HAP-1 (cell line): Measurements from ENCODE around the gene JAK1.

Experiments
- DNase-seq, 2 experiments: peaks; one replicate each; pipeline ENCODE4 v3.0.0-alpha.2; 2016 to 2020; ENCODE audit warnings: low spot score in 2 of 2
- H3K27me3 ChIP-seq: fragments of 250-450 bp; sonication (Bioruptor Pico); 2 replicates; pipeline ENCODE4 v1.5.1; 2020; ENCODE audit warnings: low read depth, mild to moderate bottlenecking, moderate library complexity
- H3K36me3 ChIP-seq: fragments of 250-450 bp; sonication (Bioruptor Pico); replicated peaks from 2 replicates; pipeline ENCODE4 v1.5.1; 2020; ENCODE audit warnings: mild to moderate bottlenecking
- H3K4me1 ChIP-seq: fragments of 250-450 bp; sonication (Bioruptor Pico); 2 replicates; pipeline ENCODE4 v1.5.1; 2020; ENCODE audit warnings: mild to moderate bottlenecking
- H3K4me3 ChIP-seq: fragments of 250-450 bp; sonication (Bioruptor Pico); 2 replicates; pipeline ENCODE4 v1.5.1; 2020; ENCODE audit warnings: mild to moderate bottlenecking, moderate library complexity
- H3K9me3 ChIP-seq: fragments of 250-450 bp; sonication (Bioruptor Pico); 2 replicates; pipeline ENCODE4 v1.5.1; 2020; ENCODE audit warnings: mild to moderate bottlenecking, moderate library complexity
- in situ Hi-C: fragments of 300-500 bp; cut with MboI; formaldehyde crosslinking; loops from 3 replicates; pipeline ENCODE4 v1.14.3; 2020; ENCODE audit warnings: low sequenced_read_pairs, inconsistent platforms, mixed read lengths

The JAK1 gene

GRCh38 chr1:64986903-64987871 lies 20.8 kb upstream of the JAK1 start:
- no peak for DNase-seq
- in situ Hi-C loops: no loop called here
- H3K36me3 ChIP-seq: no peaks in the 10 kb centered on the region
- no peaks in the 10 kb centered on the region for H3K4me1 ChIP-seq
- no peaks in the 10 kb centered on the region; the same call in 1 of the 2 replicates for H3K9me3 ChIP-seq
- no peak overlapping the region for H3K4me3 ChIP-seq
- no peaks in the 10 kb centered on the region for H3K27me3 ChIP-seq

- Histone ChIP-seq H3K36me3 (no peaks in the 10 kb centered on the region), H3K9me3 (no peaks in the 10 kb centered on the region; the same call in 1 of the 2 replicates), H3K4me1 (no peaks in the 10 kb centered on the region), H3K4me3 (no peak overlapping the region), H3K27me3 (no peaks in the 10 kb centered on the region)
- DNase-seq: no peak
- in situ Hi-C loops: no loop called here
These were observed 18.4 kb upstream of the JAK1 start for GRCh38 chr1:64984737-64985136.

- Histone ChIP-seq H3K27me3 (no peaks in the 10 kb centered on the region), H3K4me1 (no peaks in the 10 kb centered on the region), H3K36me3 (no peaks in the 10 kb centered on the region), H3K4me3 (no peak overlapping the region), H3K9me3 (no peaks in the 10 kb centered on the region; the same call in 1 of the 2 replicates)
- in situ Hi-C loops: no loop called here
- no peak for DNase-seq
These were observed 17.8 kb upstream of the JAK1 start for GRCh38 chr1:64984106-64984505.

- Histone ChIP-seq H3K4me3 (no peak overlapping the region), H3K36me3 (no peaks in the 10 kb centered on the region)
- no peak for DNase-seq
These were observed 16.8 kb upstream of the JAK1 start for GRCh38 chr1:64983110-64983509.

GRCh38 chr1:64981601-64982533 lies 15.5 kb upstream of the JAK1 start:
- in situ Hi-C loops: no loop called here
- DNase-seq: no peak
- H3K4me3 ChIP-seq: no peak overlapping the region
- no peaks in the 10 kb centered on the region; the same call in 1 of the 2 replicates for H3K9me3 ChIP-seq
- no peaks in the 10 kb centered on the region for H3K4me1 ChIP-seq
- no peaks in the 10 kb centered on the region for H3K27me3 ChIP-seq
- no peaks in the 10 kb centered on the region for H3K36me3 ChIP-seq

More at GRCh38 chr1:64983110-64983509, 16.8 kb upstream of the JAK1 start:
- no peaks in the 10 kb centered on the region for H3K4me1 ChIP-seq
- H3K27me3 ChIP-seq: no peaks in the 10 kb centered on the region
- in situ Hi-C loops: no loop called here
- H3K9me3 ChIP-seq: no peaks in the 10 kb centered on the region; the same call in 1 of the 2 replicates

- Histone ChIP-seq H3K9me3 (no peaks in the 10 kb centered on the region; the same call in 1 of the 2 replicates), H3K27me3 (no peaks in the 10 kb centered on the region), H3K4me3 (no peak overlapping the region), H3K4me1 (no peaks in the 10 kb centered on the region), H3K36me3 (no peaks in the 10 kb centered on the region)
- no peak for DNase-seq
- in situ Hi-C loops: no loop called here
These were observed 14.6 kb upstream of the JAK1 start for GRCh38 chr1:64980745-64981600.

GRCh38 chr1:64979358-64979757 lies 13.0 kb upstream of the JAK1 start:
- Histone ChIP-seq H3K4me1 (no peaks in the 10 kb centered on the region), H3K36me3 (no peaks in the 10 kb centered on the region), H3K9me3 (no peaks in the 10 kb centered on the region; the same call in 1 of the 2 replicates), H3K4me3 (no peak overlapping the region), H3K27me3 (no peaks in the 10 kb centered on the region)
- in situ Hi-C loops: no loop called here
- no peak for DNase-seq

GRCh38 chr1:64976361-64976760 lies 10.0 kb upstream of the JAK1 start:
- H3K4me1 ChIP-seq: no peaks in the 10 kb centered on the region
- no peaks in the 10 kb centered on the region for H3K9me3 ChIP-seq
- in situ Hi-C loops: no loop called here
- no peaks in the 10 kb centered on the region for H3K27me3 ChIP-seq
- H3K4me3 ChIP-seq: no peak overlapping the region
- no peaks in the 10 kb centered on the region for H3K36me3 ChIP-seq
- no peak for DNase-seq

GRCh38 chr1:64975740-64976139 lies 9.4 kb upstream of the JAK1 start:
- Histone ChIP-seq H3K4me1 (no peaks in the 10 kb centered on the region), H3K4me3 (no peak overlapping the region), H3K9me3 (no peaks in the 10 kb centered on the region), H3K36me3 (no peaks in the 10 kb centered on the region), H3K27me3 (no peaks in the 10 kb centered on the region)
- no peak for DNase-seq
- in situ Hi-C loops: no loop called here

GRCh38 chr1:64975127-64975526 lies 8.8 kb upstream of the JAK1 start:
- H3K4me3 ChIP-seq: no peak overlapping the region
- H3K4me1 ChIP-seq: no peaks in the 10 kb centered on the region
- DNase-seq: no peak
- no peaks in the 10 kb centered on the region for H3K36me3 ChIP-seq
- H3K9me3 ChIP-seq: no peaks in the 10 kb centered on the region
- no peaks in the 10 kb centered on the region for H3K27me3 ChIP-seq
- in situ Hi-C loops: no loop called here

- Histone ChIP-seq H3K4me1 (no peaks in the 10 kb centered on the region), H3K27me3 (no peaks in the 10 kb centered on the region), H3K4me3 (no peak overlapping the region), H3K9me3 (no peaks in the 10 kb centered on the region), H3K36me3 (no peaks in the 10 kb centered on the region)
- in situ Hi-C loops: no loop called here
- no peak for DNase-seq
These were observed 8.0 kb upstream of the JAK1 start for GRCh38 chr1:64974288-64974825.

- DNase-seq: no peak
- Histone ChIP-seq H3K9me3 (no peaks in the 10 kb centered on the region), H3K36me3 (no peaks in the 10 kb centered on the region), H3K4me1 (no peaks in the 10 kb centered on the region), H3K27me3 (no peaks in the 10 kb centered on the region), H3K4me3 (no peak overlapping the region)
- in situ Hi-C loops: no loop called here
These were observed 6.8 kb upstream of the JAK1 start for GRCh38 chr1:64973061-64973647.
